ENCODE data around the gene HMOX1.
"Not testable (repeated sequence)": the region's sequence is repeated elsewhere in the genome, so short reads cannot be mapped to it uniquely, and the experiment has no call there.

The HMOX1 gene

DNA sequence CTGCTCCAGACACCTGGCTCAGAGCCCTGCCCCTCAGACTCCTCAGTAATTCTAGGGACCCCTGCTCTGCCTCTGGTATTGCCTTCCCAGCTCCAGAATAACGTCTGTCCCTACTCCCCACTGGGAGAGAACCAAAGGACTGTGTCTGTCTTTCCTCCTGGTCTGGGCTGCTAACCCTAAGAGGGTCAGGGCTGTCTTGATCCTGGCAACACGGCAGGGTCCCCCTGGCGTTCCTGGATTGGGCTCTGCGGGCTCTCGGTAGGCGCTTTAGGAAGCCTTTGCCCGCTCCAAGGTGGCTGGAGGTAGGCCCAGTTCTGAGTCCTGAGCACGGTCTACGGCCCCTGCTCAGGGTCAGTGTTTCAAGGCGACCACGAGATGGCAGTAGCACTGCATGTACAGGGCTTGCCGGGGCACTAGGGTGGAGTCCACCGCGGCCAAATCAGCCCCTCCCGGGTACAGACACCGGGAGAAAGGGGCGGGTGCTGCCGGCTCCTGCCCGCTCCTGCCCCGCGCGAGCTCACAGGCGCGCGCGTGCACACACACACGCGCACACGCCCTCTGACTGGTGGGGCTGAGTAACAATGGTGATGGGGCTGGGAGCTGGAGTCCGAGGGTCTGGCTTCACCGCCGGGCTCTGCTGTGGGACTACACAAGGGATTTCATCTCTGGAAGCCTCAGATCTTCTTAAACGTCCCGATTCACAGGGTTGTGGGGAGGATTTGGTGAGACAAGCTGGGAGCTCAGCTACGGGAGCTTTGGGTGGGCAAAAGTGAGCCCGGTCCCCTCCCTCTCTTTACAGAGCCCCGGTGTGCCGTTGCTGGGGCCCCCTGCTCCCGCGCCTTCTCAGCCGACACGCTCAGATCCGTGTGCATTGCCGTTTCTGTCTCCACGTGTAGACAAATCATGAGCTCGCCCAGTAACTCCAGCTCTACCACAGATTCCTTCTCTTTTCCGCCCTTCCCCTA lies 30.1 kb upstream of the HMOX1 start:
- DNase-seq, result peak; percentile 90

DNA sequence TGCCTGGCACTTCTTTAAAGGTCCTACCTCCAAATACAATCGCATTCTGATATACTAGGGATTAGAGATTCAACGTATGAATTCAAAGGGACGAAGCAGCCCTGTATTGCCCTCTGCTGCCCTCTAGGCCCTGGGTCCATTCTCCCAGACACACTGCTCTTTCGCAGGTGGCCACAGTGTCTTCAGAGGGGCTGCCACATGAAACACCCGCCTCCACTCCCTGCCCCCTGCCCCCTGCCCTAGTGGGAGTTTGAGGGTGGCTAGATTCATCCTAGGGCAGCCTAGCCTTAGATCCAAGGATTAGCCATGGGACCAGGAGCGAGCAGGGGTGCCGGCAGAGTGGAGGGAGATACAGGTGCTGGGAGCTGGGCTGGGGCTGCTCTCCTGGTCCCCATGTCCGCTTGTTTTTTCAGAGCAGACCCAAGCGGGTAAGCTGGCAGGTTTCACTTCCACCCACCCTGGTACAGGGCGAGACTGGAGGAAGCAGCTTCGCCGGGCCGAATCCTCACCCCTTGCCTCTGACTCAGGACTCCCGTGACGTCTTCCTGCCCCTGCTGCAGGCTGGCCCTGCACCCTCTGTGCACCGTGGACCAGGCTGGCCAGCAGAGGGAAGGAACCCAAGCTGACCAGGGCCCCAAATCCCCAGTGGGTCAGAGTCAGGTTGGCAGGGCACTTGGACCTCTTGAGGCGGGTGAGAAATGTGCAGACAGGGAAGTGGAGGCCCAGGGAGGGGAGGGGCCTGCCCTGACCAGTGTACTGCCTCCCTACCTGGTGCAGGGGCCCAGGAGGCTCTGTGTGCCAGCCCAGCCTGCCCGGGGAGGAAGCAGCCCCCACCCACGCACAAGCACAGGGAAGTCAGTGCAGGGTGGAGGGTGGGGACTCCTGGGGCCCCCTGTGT lies 28.4 kb upstream of the HMOX1 start:
- peak; percentile 45 for DNase-seq

DNA sequence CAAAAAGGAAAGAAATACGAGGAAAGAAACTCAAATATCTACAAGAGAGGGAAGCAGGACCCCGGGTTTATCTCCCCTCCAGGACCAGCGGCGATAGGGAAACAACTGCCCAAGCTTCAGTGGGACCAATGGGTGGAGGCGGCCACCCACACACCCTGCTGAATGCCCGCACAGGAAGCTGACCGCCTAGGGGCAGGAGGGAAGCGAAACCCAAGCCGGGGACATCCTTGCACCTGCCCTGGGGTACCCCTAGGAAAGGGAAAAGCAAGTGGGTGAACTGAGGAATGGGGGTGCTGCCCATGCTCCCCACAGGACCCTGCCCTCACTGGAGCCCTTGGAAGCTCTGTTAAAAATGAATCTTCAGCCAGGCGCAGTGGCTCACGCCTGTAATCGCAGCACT lies 27.6 kb upstream of the HMOX1 start:
- DNase-seq, result no peak

DNA sequence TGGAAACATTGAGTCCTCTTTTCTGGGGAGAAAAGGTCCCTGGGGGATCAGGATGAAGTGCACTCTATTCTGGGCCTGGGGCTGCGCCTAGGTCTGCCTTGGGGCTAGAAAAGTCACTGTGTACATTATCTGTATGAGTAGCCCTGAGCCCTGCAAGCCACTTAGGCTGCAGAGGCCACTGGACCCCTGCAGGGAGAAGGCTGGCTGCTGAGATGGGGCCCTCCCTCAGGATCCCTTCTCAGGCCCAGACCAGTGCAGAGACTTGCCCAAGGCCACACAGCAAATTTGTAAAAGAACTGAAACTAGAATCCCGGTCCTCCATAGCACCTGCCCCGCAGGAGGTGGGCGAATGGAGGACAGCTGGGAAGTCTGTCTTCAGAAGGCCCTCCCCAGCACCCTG lies 26.8 kb upstream of the HMOX1 start:
- DNase-seq, result no peak

DNA sequence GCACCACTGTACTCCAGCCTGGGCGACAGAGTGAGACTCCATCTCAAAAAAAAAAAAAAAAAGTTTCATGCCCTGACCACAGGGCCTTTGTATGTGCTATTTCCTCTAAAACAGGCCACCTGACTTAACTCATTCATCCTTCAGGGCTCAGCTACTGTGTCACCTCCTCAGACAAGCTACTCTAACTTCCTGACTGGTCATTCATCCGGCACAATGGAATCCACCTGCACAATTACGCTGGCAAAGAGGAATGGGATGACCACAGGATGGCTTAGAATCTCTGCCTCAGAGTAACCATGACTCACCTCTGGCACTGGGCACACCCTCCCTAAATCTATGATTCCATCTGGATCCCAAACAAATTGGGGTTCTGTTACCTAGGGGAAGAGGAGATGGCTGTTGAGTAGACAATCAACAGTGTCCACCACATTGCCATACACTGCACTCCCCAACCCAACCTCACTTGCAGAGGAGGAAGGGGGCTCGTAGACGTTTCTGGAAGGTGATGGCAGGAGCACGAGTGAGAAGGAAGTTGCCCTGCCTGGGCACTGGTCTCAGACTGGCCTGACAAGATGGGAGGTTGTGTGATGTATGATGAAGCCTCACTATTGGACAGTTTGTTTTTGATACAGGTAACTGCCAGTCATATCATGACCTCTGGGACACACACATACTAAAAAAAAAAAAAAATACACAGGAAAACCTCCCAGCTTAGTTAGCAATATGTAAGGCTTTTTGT lies 22.8 kb upstream of the HMOX1 start:
- no peak for DNase-seq

DNA sequence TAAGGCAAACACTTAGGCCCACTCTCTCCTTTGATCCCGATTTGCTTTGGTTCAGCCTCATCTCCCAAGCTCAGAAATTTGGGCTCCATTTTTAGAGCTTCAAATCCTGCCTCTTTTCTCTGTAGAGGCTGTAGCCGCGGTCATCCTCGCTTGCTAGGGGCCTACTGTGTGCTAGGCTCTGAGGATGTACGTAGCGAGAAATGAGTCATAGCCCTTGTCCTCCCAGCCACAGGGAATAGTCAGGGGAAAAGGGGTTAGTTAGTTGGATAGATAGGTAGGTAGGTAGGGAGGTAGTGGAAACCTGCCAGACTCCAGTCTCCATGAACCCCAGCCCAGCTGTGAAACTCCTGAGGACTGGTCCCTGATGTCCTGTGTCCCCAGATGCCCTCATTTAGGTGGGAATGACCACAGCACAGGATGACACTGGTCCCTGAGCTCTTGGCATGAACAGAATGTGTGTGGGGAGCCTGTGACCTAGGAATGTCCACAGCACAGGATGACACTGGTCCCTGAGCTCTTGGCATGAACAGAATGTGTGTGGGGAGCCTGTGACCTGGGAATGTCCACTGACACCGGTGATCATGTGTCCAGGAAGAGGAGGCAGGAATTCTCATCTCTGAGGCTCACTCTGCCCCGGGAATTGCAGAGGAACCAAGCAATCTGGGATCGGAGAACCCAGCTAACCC lies 21.4 kb upstream of the HMOX1 start:
- no peak for DNase-seq

DNA sequence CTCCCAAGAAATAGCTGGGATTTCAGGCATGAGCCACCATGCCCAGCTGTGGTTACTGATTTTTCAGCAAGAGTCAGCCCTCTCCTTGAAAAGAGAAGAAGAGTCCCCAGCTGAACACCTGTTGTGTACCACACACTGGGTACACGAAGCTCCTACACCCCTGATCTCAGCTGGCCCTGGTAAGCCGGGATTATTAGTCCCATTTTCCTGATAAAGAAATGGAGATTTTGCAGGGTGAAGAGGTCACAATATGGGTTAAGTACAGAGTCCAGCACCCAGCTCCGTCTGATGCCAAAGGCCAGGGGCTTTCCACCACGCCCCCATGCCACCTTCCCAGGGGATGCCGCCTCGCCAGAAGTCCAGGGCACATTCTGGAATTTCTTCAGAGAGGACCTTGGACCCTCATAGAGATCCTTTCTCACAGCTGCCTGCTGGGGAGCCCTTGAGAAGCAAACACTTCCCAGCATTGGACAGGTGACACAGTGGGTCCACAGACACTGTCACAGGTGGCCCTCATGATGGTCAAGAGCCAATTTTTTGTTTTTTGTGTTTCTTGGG lies 19.8 kb upstream of the HMOX1 start:
- DNase-seq, result no peak

DNA sequence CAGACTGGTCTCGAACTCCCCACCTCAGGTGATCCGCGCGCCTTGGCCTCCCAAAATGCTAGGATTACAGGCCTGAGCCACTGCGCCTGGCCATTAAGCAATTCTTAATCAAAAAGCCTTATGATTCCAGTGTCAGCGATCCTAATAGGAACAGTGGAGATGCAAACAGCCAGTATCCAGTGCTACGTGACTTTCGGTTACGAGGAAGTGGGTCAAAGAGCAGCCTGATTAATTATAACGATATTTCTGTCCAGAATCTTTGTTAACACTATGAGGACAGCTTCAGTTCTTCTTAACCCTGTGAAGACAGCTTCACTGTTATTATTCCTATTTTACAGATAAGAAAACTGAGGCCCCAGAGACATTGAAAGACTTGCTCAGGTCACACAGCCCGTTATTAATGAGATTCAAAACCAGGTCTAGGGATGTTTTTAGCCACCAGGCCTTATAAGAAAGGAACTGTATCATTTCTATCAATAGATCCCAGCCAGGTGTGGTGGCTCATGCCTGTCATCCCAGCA lies 17.3 kb upstream of the HMOX1 start:
- no peak for DNase-seq

DNA sequence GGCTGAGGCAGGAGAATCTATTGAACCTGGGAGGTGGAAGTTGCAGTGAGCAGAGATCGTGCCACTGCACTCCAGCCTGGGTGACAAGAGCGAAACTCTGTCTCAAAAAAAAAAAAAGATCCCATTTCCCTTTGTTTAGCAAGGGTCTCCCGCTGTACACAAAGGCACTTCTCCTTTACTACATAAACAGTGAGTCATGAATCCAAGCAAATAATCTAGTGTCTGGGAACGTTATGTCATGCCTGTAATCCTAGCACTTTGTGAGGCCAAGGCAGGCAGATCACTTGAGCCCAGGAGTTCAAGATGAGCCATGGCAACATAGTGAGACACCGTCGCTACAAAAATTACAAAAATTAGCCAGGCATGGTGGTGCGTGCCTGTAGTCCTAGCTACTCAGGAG lies 16.7 kb upstream of the HMOX1 start:
- DNase-seq, result not testable (repeated sequence)

DNA sequence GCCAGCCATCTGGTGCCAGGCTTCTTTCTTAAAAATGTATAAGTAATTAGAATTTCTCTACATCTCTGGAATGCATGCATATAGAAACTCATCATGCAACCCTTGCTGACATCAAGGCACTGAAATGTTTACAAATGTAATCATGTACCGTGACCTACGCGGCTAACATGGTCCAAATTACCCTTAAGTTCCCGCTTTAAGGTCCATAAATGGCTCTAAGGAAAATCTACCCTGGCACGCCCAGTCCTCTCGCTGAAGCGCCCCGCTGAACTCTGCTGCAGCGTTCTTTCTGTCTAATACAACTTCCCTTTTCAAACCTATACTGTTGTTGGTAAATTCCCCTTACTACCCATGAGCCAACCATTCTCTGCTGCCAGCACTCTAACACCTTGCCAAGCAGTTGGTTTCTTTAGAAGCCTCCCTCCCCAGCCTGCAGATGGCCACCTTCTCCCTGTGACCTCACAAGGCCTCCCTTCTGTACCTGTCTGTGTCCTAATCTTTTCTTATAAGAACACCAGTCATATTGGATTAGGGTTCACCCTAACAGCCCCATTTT lies 13.5 kb upstream of the HMOX1 start:
- DNase-seq, result no peak

DNA sequence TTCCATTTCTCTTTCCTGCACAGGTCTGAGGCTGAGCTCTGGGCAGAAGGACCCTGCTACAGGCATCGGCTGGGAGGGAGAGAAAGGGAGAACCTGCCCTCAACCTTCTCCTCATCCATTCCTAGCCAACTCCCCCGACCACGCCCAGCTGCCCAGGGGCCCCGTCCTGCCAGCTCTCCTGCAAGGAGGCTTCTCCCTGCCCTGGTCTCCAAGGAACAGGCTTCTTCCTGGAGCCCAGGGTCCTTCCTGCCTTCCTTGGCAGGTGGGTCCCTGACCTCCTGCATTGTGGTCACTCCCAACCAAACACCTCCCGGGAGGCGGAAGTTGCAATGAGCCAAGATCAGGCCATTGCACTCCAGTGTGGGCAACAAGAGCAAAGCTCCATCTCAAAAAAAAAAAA lies 12.5 kb upstream of the HMOX1 start:
- DNase-seq, result no peak

DNA sequence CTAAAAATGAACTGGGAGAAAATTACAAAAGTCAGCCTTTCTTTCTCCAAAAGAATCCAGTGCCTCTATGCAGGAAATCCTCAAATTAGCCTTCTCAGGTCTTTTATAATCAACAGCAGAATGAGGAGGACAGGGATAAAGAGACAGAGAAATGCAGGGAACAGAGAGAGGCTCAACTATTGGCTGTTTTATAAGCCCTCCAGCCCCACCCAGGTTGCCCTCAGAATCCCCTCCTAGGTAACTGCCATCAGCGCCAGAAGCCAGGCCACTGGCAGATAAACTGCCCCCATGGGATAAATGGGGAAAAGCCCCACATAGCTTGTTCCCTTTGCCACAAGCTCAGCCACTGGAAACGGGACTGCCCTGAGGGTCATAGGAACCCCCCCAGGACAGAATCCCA lies 10.9 kb upstream of the HMOX1 start:
- DNase-seq, result no peak

DNA sequence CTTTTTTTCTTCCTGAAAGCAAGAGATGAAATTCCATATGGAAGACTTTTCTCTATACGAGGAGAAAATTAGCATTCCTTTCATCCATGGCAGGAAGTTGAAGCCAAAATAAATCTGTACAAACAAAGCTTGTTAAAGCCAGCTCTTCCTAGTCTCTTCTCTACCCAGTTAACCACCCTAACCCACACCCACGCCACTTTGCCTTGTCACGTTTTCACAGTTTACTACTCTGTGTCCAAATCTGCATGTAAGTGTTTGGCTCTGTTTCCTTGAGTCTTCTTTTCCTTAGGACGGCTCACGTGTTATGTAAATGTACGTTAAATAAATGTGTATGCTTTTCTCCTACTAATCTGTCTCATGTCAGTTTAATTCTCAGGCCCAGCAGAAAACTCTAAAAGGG lies 7.1 kb upstream of the HMOX1 start:
- no peak for DNase-seq

DNA sequence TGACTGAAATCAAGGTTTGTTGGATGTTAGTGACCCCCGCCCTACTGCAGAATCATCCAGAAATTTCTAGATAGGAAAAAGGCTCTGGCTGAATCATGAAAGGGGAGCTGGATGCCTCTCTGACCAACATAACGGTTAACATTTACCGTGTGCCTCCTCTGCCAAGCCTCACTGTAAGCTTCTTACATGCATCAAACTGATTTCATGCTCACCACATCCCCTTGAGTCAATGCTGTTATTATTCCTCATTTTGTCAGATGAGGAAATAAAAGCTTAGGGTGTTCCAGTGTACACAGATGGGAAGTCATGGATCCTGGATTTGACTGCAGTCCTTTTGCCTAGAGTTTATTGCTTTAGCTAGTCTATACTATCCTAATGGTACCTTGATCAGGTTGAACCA lies 5.9 kb upstream of the HMOX1 start:
- no peak for DNase-seq

DNA sequence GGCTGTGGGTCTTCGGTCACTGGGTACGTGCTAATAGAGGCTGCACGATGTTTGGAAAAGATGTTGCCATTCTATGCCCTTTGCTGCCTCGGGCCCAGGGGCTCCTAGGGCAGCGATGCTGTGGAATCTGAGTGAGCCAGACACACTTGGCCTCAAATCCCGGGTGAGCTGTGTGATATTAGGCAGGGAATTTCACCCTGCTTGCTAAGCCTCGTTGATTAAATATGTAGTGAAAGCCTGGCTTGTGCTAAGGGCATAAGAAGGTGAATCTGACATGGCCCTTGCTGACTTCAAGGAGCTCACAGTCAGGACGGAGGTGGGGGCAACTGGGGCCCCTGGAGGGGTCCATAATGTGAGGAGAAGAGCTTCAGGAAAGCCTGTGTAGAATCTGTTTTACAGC lies 5.4 kb upstream of the HMOX1 start:
- no peak for DNase-seq

DNA sequence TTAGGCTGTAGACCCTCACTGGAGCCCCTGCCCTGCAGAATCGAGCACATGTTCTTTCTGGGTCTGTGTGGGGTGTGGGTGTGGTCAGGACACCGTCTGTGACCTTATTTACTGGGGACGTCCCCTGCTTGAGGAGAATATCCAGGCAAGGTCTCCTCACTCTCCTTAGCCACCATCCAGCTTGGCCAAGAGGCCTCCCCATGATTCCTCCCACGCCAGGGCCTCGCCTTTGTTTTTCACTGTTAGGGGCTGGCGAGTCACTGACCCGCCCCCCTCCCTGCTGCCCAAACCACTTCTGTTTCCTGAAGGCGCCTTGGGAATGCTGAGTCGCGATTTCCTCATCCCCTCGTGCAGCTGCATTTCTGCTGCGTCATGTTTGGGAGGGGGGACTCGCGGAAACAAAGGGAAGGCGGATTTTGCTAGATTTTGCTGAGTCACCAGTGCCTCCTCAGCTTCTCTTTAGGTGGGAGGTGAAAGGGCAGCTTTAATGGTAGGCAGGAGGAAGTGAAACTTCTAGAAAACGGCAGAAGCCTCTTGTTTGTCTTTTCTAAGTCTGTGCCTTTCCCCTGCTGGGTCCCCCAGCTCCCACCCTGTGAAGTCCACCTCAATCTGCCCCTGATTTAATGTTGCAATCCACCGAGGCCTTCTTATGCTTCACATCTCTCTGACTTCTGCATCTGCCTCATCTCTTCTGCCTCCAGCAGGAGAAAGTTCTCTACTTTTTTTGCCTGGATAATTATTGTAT lies 4.0 kb upstream of the HMOX1 start:
- peak; percentile 48 for DNase-seq

DNA sequence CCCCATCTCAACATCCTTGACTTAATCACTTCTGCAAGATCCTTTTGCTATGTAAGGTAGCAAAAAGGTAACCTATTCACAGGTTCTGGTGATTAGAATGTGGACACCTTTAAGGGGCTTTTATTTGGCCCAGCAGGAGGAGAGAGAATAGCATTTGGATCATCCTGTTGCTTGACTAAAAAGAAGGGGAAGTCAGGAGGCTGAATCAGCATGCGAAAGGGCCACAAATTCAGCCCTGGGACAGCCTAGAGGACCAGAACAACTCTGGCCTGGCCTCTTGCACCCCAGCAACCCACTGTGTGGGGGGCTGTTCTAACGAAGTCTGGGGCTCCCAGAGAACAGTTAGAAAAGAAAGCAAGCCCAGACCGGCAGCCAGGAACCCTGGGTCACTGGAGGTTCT lies 3.2 kb upstream of the HMOX1 start:
- DNase-seq, result no peak

DNA sequence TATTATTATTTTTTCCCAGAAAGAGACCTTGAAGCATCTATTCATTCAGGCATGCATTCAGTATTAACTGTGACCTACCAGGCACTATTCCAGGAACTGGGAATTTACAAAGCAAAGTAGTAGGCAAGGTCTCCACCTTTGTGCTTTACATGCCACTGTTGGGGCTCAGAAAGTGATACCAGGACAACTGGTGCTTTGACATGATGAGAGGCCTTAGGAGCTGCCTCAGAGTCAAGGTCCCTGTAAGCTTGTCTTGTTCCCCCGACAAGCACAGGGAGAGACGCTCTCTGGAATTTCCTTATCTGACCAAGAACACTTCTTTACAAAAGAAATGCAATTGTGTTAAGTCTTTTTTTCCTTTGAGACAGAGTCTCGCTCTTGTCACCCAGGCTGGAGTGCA lies 2.3 kb upstream of the HMOX1 start:
- DNase-seq, result no peak

DNA sequence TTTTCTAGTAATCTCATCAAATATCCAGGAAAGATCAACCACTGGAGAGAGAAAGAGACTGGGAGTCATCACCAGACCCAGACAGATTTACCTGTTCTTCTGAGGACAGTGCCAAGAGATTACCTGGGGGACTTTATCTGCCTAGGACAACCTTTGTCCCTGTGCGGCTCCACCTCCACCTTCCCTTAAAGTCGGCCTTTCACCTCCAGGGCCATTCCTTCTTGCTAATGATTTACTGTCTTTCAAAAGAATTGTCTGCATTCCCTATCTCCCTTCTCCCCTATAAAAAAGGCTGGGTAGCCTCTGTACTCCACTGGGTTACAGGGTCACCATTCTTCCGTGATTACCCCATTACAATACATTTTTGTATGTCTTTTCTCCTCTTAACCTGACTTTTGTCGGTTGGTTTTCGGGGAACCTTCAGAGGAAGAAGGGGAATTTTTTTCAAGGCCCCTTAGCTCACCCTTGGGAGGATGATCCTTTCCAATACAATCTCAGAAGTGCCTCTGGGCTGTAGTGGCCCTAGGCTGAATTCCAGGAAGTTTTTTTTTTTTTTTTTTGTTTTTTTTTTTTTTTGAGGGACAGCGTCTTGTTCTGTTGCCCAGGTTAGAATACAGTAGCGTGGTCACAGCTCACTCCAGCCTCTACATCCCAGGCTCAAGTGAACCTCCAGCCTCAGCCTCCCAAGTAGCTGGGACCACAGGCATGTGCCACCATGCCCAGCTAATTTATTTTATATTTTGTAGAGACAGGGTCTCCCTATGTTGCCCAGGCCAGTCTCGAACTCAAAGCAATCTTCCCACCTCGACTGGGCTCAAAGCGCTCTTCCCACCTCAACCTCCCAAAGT lies 1.5 kb upstream of the HMOX1 start:
- DNase-seq, result no peak

DNA sequence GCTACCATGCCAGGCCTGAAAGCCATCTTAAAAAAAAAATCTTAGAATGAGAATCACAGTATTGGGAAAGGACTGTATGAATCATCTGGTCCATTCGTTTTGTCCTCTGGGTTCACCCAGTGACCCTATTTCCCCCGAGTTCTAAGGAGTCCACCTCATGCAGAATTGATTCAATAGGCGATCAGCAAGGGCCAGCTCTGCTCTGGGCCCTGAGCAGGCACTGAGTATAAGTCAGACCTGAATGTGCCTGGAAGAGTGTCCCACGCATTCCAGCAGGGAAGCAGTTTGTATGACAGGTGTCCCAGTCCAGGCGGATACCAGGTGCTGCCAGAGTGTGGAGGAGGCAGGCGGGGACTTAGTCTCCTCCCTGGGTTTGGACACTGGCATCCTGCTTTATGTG lies 883 bp upstream of the HMOX1 start:
- no peak for DNase-seq
